ENCODE measurements around the gene DPF3. TPM values are rescaled to one million over a fixed set of nuclear protein-coding genes. Genes with fewer than 3 reads are reported as not detected.

DPF3 gene
- total RNA-seq, 1 donor from 2014 or later, result 27.3 TPM

DNA sequence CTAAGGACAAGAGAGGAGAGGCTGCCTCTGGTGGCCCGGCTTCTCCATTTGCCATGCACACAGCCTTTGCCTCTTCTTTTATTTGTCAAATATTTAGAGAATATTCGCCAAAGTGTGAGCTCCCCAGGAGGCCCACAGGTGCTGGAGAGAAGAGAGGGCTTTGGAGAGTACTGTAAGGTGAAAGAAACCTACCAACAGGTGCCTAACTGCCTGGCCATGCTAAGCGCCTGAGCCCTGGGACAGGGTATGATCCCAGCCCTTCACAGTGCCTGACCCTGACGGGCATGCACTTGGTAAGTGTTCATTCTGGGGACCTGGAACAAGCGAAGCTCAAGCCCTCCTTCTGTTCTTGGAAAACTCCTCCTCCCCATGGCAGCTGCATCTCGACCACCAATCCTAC, 106.1 kb downstream of the DPF3 start:
- intact Hi-C loops (cut with DNase I), result loop anchor here (2.0 kb wide), 1 partner anchor 19 kb away; no protein-coding TSS in a partner anchor
- DNase-seq (ENCODE audit: missing footprints) (no peak), ATAC-seq (no peak)

DNA sequence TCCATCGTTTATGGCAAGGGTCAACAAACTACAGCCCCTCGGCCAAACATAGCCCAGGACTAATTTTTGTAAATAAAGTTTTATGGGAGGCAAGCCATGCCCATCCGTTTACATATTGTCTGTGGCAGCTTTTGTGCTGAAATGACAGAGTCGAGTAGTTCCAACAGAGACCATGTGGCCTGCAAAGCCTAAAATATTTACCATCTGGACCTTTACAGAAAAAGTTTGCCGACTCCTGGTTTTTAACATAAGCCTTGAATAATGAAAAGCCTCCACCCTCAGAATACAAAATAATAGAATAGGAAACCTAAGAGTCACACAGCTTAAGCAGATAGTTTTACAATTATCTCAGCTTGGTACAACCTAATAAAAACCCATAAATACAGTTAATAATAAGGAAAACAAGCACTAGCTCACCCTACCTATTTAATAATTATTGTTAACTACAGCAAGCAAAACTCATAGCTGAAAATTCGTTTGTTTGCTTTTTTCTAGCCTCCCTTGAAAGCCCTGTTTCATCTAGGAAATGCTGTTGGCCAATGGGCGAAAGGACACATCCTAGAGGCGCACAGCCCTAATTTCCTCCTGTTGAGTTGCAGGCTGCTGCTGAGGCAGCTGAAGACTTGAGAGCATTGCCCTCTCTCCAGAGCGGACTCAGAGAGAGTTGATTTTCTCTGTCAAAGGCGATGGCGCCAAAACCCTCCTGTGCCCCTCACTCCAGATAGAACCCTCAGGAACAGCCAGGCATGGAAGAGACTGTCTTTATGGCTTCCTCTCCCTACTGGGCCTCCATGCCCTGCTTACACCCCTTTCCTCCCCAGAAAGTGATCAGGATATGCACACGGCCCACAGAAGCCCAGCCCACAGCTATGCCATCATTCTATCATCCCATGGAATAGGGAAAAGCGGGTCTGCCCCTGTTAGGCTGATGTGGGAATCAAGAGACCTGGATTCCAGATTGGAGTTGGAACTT, 107.2 kb downstream of the DPF3 start:
- intact Hi-C loops (cut with DNase I), result no loop called here
- ATAC-seq (no peak), DNase-seq (ENCODE audit: missing footprints) (no peak)

DNA sequence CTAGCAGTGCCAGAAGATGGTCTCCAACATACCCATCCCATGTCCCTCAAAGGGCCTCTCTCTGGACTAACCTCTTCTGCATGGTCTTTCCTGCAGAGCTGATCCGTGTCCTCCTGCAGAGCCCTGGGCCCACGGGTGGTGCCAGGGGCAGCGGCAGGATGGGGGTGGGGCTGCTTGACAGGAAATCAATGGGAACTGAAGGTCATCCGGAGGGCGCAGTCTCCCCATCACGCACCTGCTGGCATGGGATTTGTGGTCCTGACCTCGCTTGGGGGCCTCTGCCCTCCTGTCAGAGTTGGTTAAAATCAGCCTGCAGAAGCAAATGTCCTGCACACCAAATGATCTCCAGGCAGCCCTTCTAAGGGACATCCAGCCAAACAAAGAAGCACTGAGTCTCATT, 110.2 kb downstream of the DPF3 start:
- DNase-seq (ENCODE audit: missing footprints) (no peak), ATAC-seq (no peak)
- intact Hi-C loops (cut with DNase I), result no loop called here

DNA sequence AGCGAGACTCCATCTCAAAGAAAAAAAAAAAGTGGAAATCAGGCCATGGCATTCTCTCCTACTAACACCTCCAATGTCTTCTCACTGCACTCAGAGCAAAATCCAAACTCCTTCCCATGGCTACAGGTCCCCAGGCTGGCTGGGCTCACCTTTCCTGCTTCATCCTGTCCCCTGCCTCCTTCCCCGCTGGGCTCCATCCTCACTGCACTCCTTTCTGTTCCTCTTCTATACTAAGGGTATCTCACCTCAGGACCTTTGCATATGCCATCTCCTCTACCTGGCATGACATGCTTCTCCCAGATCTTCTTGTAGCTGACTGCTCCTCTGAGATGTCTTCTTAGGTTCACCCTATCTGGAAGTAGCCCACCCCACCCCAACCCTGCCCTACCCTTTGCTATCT, 111.1 kb downstream of the DPF3 start:
- ATAC-seq (no peak), DNase-seq (ENCODE audit: missing footprints) (no peak)
- intact Hi-C loops (cut with DNase I), result no loop called here

DNA sequence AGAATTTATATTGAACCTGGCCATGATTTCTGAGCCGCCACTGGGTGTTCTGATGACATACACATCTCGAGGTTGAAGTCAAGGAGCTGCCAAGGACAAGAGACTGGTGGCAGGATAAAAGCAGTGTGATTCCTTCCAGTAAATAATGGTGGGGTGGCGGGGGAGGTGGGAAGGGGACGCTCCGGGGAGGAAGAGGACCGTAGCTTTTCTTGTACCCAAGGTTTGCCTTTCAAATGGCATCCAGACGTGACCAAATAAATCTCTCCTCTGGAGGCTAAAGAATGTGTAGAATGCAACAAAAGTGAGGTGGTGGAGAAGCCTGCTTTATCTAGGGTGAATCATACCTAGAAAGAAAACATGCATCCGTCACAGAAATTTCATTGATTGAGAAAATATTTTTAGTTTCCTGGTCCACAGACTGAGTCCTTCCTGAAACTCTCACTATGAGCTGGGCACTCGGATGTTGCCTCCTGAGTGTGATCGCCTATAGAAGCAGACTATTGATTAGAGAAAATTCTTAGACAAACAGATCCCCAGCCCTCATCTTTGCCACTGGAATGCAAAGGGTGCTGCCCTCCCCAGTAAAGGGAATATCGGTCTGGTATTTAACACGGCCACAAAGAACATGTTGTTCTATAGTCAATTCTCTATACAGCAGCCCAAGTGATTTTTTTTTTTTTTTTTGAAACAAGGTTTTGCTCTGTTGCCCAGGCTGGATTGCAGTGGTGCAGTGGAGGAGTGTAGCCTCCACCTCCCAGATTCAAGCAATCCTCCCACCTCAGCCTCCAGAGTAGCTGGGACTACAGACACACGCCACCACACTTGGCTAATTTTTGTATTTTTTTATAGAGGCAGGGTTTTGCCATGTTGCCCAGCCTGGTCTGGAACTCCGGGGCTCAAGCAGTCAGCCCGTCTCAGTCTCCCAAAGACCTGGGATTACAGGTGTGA, 112.1 kb downstream of the DPF3 start:
- no peak for ATAC-seq
- DNase-seq (ENCODE audit: missing footprints), result no peak
- intact Hi-C loops (cut with DNase I), result no loop called here

DNA sequence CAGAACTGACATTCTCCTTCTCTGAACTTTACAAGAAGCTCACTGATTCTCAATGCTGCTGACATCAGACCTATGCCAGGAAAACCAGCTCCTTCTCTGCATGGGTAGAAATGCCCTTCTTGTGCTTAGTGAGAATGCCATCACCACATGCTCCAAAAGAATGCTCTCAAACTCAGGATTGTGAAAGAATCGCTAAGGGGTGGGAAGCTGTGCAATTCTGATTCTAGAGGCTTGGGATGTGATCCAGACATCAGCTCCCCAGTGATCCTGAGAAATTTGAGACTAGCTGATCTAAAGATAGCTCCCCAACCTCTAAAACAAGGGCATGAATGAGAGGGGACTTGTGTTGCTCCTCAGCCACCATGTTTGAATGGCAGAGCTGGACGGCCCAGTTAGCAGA, 113.2 kb downstream of the DPF3 start:
- ATAC-seq (no peak), DNase-seq (ENCODE audit: missing footprints) (no peak)
- intact Hi-C loops (cut with DNase I), result no loop called here

DNA sequence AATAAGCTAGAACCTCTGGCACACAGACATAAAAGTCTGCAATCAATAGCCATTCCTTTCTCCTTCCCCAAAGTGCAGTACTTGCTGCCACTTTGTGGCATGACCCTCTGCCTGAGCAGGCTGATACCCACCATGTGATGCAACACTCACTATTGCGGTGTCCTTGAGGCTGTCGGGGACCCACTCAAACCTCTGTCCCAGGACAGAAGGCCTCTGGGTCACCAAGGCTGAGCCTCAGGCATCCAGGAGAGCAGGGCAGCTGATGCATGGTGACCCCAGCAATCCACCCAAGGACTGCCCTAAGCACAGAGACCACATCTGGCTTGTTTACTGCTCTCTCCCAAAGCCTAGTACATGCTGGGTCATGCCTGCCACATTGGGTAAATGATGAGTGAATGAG, 114.2 kb downstream of the DPF3 start:
- ATAC-seq, result no peak
- intact Hi-C loops (cut with DNase I), result no loop called here
- no peak for DNase-seq (ENCODE audit: missing footprints)

DNA sequence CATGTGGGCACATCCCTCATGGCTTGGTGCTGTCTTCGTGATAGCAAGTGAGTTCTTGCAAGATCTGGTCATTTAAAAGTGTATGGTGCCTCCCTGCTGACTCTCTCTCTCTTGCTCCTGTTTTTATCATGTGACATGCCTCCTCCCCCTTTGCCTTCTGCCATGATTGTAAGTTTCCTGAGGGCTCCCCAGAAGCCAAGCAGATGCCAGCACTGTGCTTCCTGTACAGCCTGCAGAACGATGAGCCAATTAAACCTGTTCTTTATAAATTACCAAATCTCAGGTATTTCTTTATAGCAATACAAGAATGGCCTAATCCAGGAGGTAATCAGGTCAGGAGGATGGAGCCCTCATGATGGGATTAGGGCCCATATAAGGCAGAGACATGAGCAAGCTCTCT, 116.3 kb downstream of the DPF3 start:
- DNase-seq (ENCODE audit: missing footprints), result no peak
- intact Hi-C loops (cut with DNase I), result no loop called here
- no peak for ATAC-seq

DNA sequence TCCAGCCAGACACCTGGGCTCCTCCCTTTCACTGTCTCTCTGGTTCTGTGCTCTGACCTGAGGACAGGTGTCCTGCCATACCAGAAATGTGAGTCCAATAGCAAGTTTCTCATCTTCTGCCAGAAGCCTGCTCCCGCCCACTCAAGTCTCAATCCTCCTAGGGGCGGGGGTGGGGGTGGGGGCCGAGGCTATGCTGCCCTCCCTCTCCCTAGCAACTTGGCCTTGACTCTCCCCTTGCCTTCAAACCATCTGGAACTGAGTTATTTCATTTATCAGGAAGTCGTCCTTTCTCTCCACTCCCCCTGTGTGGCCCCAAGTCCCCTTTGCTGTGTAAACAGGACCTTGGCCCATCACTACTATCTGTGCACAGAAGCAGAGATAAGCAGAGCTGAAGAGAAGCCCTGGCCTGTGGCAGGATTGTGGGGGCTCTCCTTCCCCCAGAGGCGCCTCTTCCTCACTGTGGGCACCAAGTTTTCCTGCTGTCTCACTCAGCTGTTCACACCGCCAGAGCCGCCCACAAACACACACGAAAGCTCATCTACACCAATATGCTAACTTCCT, 117.1 kb downstream of the DPF3 start:
- intact Hi-C loops (cut with DNase I), result no loop called here
- DNase-seq (ENCODE audit: missing footprints), result no peak
- no peak for ATAC-seq

DNA sequence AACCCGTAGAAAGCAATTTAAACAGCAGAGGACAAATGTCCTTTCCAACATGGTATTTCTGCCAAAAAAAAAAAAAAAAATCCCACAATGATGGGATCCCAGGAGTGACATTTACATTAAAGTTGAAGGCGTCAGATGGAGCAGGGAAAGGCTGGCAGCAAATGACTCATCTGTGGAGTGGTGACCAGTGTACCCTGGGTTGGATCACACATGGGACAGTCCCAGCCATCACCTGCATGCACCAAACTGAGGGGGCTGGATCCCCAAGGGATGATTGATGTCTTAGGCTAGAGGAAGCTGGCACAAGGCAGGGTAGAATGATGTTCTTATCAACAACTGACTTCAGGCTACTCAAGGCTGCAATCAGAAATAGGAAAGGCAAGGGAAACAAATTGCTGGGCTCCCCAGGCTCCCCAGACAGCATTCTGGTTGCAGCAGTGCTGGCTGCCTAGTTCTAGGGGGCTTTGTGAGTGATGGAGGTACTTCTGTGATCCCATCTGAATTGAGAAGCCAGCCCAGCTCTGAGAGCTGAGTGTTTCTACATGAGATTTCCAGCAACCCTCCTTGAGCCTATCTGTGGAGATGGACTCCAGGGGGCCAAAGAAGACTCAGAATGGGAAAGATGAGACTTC, 117.9 kb downstream of the DPF3 start:
- ATAC-seq, result no peak
- intact Hi-C loops (cut with DNase I), result no loop called here
- no peak for DNase-seq (ENCODE audit: missing footprints)

DNA sequence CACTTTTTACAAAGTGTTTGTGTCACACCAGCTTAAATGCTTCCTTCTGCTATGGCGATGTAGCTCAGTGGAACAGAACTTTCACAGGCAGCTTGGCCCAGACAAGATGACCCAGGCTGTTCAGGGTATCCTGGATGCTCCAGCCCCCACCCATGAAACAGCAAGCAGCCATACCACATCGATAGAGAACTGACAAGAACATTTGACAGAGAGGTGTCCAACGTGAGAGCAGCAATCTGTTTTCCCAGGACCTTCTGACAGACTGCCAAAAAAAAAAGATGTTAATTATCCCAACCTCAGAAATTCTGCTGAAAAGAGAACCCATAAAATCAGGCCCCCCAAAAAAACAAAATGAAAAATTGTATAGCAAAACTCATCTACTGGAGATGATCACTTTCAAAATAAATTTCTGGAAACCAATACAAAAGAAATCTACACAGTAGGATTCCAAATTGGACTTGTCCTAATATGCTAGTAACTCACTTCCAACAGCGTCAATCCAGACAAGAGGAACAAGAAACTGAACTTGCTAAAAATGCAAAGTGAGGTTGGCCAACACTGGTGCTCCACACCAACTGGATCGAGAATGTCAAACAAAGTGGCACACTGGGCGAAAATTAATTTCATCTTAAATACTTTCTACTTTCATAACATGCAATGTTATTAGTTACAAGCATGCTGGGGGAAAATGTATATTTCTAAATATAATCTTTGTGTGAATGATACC, 118.8 kb downstream of the DPF3 start:
- intact Hi-C loops (cut with DNase I), result no loop called here
- no peak for DNase-seq (ENCODE audit: missing footprints)
- no peak for ATAC-seq

DNA sequence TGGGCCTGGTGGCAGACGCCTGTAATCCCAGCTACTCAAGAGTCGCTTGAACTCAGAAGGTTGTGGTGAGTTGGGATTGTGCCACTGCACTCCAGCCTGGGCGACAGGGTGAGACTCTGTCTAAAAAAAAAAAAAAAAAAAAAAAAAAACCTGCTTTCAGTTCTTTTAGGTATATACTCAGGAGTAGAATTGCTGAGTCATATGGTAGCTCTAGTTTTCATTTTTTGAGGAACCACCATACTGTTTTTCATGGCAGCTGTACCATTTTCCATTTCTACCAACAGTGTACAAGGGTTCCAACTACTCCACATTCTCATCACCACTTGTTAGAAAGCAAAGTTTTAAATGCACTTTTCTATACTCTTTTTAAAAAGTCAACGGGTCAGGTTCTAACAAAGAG, 119.8 kb downstream of the DPF3 start:
- no peak for ATAC-seq
- intact Hi-C loops (cut with DNase I), result no loop called here
- no peak for DNase-seq (ENCODE audit: missing footprints)

DNA sequence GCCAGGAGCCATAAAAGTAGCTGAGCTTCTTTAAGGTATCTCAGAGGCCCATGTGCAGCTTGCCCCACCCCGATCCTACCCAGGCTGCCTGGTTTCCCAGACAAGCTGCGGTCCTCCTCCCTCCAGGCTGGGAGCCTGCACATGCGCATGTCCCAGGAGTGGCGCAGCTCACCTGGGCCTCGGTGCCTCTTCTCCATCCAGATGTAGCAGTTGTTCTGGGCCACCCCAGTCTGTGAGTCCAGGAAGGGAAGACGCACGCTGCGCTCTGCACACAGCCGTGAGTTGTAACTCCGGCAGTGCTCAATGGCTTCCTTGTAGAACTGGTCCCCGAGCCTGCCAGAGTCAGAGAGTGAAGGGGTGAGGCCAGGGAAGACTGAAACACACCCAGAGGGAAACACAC, 122.3 kb downstream of the DPF3 start:
- DNase-seq (ENCODE audit: missing footprints) (no peak), ATAC-seq (no peak)
- intact Hi-C loops (cut with DNase I), result no loop called here

DNA sequence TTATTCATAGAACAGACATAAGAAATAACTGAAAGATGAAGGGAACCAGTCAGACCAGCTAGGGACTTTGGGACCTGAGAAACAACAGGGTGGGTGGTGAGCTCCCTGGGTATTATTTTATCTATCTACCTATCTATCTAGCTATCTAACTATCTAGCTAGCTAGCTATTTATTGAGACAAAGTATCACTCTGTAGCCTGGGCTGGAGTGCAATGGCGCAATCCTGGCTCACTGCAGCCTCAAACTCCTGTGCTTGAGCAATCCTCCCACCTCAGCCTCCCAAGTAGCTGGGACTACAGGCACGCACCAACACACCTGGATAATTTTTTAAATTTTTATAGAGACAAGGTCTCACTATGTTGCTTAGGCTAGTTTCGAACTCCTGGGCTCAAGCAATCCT, 127.6 kb downstream of the DPF3 start:
- ATAC-seq (no peak), DNase-seq (ENCODE audit: missing footprints) (no peak)
- intact Hi-C loops (cut with DNase I), result no loop called here

DNA sequence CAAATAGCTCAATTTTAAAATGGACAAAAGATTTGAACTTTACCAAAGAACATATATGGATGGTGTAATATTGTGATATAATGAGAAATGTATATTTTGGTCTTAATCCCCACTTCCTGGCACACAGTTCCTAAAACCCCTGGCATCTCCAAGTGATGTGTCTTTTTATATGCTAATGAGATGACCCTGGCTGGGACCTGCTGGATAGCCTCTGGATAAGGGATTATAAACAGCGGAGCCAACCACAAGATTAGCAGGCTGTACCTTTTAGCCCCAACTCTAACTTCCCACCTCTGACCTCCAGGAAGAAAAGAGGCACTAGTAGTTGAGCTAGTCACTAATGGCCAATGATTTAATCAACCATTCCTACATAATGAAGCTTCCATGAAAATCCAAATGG, 130.0 kb downstream of the DPF3 start:
- intact Hi-C loops (cut with DNase I), result no loop called here
- ATAC-seq, result no peak
- no peak for DNase-seq (ENCODE audit: missing footprints)

DNA sequence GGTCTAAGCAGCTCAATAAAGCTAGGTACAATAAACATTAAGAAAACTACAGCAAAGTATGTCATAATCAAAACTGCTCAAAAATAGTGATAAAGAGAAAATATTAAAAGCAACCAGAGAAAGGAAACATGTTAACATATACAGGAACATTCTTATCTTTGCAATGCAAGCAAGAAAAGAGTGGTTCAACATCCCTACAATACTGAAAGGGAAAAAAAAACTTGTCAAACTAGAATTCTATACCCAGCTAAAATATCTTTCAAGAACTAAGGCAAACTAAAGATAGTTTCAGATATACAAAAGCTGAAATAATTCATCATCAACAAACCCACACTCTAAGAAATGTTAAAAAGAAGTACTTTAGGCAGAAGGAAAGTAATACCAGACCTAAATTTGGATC, 134.2 kb downstream of the DPF3 start:
- DNase-seq (ENCODE audit: missing footprints) (no peak), ATAC-seq (no peak)
- intact Hi-C loops (cut with DNase I), result no loop called here

DNA sequence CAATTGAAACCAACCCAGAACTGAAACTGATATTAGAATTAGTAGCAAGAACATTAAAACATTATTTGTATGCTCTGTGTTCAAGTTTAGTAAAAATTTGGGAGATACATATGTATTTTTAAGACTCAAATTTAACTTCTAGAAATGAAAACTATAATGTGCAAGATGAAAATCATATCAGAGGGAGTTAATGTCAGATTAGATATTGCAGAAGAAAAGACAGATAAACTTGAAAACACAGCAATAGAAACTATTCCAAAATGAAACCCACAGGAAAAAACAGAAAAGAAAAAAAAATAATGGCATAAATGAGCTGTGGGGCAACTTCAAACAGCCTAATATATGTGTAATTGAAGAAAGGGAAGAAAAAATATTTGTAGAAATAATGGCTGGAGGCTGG, 134.9 kb downstream of the DPF3 start:
- ATAC-seq (no peak), DNase-seq (ENCODE audit: missing footprints) (no peak)
- intact Hi-C loops (cut with DNase I), result no loop called here

DNA sequence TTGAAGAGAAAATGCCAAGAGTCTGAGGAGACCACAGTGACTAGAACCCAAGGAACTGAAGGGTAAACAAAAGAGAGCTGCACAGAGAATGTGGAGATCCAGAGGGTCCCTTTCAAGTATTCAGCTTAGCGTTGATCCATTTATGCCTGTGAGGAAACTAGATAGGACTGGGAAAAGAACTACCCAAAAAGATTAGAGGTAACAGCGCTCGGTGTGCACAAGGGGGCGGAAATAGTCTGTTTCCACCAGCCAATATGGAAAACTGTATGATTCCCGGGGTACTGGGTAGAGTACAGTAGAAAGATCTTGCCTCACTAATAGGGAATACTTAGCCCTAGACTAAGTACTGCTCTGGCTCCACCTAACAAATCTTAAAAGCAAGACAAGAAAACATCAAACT, 135.5 kb downstream of the DPF3 start:
- intact Hi-C loops (cut with DNase I), result no loop called here
- DNase-seq (ENCODE audit: missing footprints) (no peak), ATAC-seq (no peak)
